Ectodermal cell (in vitro differentiated cells): Measurements from ENCODE around the gene MYLK2.
"Not testable (repeated sequence)": the region's sequence is repeated elsewhere in the genome, so short reads cannot be mapped to it uniquely, and the experiment has no call there.

Experiments used
- H3K27ac ChIP-seq: 2 replicates; pipeline ENCODE4 v1.7.0; 2013; ENCODE audit warnings: mild to moderate bottlenecking, low read depth, low read length; ENCODE audit not compliant: insufficient read depth, poor library complexity, severe bottlenecking
- H3K27me3 ChIP-seq: 2 replicates; pipeline ENCODE4 v1.7.0; 2013; ENCODE audit warnings: mild to moderate bottlenecking, low read length; ENCODE audit not compliant: insufficient read depth, control insufficient read depth, poor library complexity, severe bottlenecking
- H3K36me3 ChIP-seq: one replicate; pipeline ENCODE4 v1.7.0; 2013; ENCODE audit warnings: low read length; ENCODE audit not compliant: control insufficient read depth, insufficient read depth
- H3K4me1 ChIP-seq: one replicate; pipeline ENCODE4 v1.7.0; 2013; ENCODE audit warnings: low read length; ENCODE audit not compliant: control insufficient read depth, insufficient read depth
- H3K4me3 ChIP-seq: 2 replicates; pipeline ENCODE4 v1.7.0; 2013; ENCODE audit warnings: low read depth, low read length, control low read depth; ENCODE audit not compliant: insufficient read depth
- H3K9me3 ChIP-seq: 2 replicates; pipeline ENCODE4 v1.7.0; 2013; ENCODE audit warnings: mild to moderate bottlenecking, low read length, moderate library complexity; ENCODE audit not compliant: control insufficient read depth
- WGBS, 2 experiments: methylation state at CpG; one replicate each; pipeline ENCODE4 v1.1.7; 2013; ENCODE audit warnings: missing lambda C conversion rate in 2 of 2; 5-methylcytosine and 5-hydroxymethylcytosine counted together

Gene MYLK2

GRCh38 chr20:31797364-31797763, 21.8 kb upstream of the MYLK2 start:
- Histone ChIP-seq H3K4me1 (no peaks in the 10 kb centered on the region), H3K4me3 (no peak overlapping the region), H3K27ac (no peak overlapping the region), H3K27me3 (no peaks in the 10 kb centered on the region), H3K36me3 (peaks cover 67% of the 10 kb centered on the region), H3K9me3 (no peaks in the 10 kb centered on the region)
- WGBS, 2 experiments, result 78 to 89% methylated on average over 3 of the region's 3 CpGs

GRCh38 chr20:31801508-31801907, 17.6 kb upstream of the MYLK2 start:
- WGBS, 2 experiments, result 95 to 96% methylated on average over 7 of the region's 7 CpGs
- H3K4me1 ChIP-seq, result no peaks in the 10 kb centered on the region
- peaks cover 54% of the 10 kb centered on the region for H3K36me3 ChIP-seq

GRCh38 chr20:31803552-31804291, 15.4 kb upstream of the MYLK2 start:
- Histone ChIP-seq H3K27ac (no peak overlapping the region), H3K36me3 (peaks cover 39% of the 10 kb centered on the region), H3K4me1 (no peaks in the 10 kb centered on the region), H3K9me3 (no peaks in the 10 kb centered on the region), H3K27me3 (no peaks in the 10 kb centered on the region), H3K4me3 (no peak overlapping the region)
- WGBS, 2 experiments, result 96 to 97% methylated on average over 7 of the region's 7 CpGs

More at GRCh38 chr20:31801508-31801907, 17.6 kb upstream of the MYLK2 start:
- H3K9me3 ChIP-seq, result no peaks in the 10 kb centered on the region
- H3K27me3 ChIP-seq, result no peaks in the 10 kb centered on the region
- H3K4me3 ChIP-seq, result no peak overlapping the region
- no peak overlapping the region for H3K27ac ChIP-seq

- Histone ChIP-seq H3K27me3 (no peaks in the 10 kb centered on the region), H3K9me3 (no peaks in the 10 kb centered on the region), H3K4me3 (no peak overlapping the region), H3K36me3 (peaks cover 15% of the 10 kb centered on the region), H3K27ac (no peak overlapping the region), H3K4me1 (no peaks in the 10 kb centered on the region)
- 94 to 95% methylated on average over 8 of the region's 8 CpGs for WGBS, 2 experiments
Measured at GRCh38 chr20:31806564-31807355, 12.4 kb upstream of the MYLK2 start.

- WGBS, 2 experiments, result 83 to 92% methylated on average over 3 of the region's 3 CpGs
- Histone ChIP-seq H3K9me3 (no peaks in the 10 kb centered on the region), H3K4me3 (no peak overlapping the region), H3K27me3 (no peaks in the 10 kb centered on the region), H3K36me3 (peaks cover 4% of the 10 kb centered on the region), H3K4me1 (no peaks in the 10 kb centered on the region), H3K27ac (peak overlapping the region; percentile 16)
Measured at GRCh38 chr20:31808481-31808880, 10.7 kb upstream of the MYLK2 start.

GRCh38 chr20:31809661-31810060, 9.5 kb upstream of the MYLK2 start:
- Histone ChIP-seq H3K4me1 (no peaks in the 10 kb centered on the region), H3K9me3 (no peaks in the 10 kb centered on the region), H3K27me3 (no peaks in the 10 kb centered on the region), H3K27ac (no peak overlapping the region), H3K36me3 (no peaks in the 10 kb centered on the region), H3K4me3 (no peak overlapping the region)
- WGBS, 2 experiments, result 89 to 94% methylated on average over 3 of the region's 3 CpGs

GRCh38 chr20:31811198-31811597, 8.0 kb upstream of the MYLK2 start:
- Histone ChIP-seq H3K27ac (no peak overlapping the region), H3K4me1 (peaks cover 4% of the 10 kb centered on the region), H3K9me3 (no peaks in the 10 kb centered on the region), H3K4me3 (no peak overlapping the region), H3K36me3 (no peaks in the 10 kb centered on the region), H3K27me3 (no peaks in the 10 kb centered on the region)
- 91 to 94% methylated on average over 4 of the region's 4 CpGs for WGBS, 2 experiments

GRCh38 chr20:31811796-31812728, 7.1 kb upstream of the MYLK2 start:
- H3K9me3 ChIP-seq, result no peaks in the 10 kb centered on the region
- H3K4me3 ChIP-seq, result no peak overlapping the region
- WGBS, 2 experiments, result 94 to 95% methylated on average over 15 of the region's 15 CpGs
- H3K4me1 ChIP-seq, result peaks cover 4% of the 10 kb centered on the region
- H3K27me3 ChIP-seq, result no peaks in the 10 kb centered on the region
- H3K27ac ChIP-seq, result no peak overlapping the region
- no peaks in the 10 kb centered on the region for H3K36me3 ChIP-seq

- H3K9me3 ChIP-seq, result no peaks in the 10 kb centered on the region
- no peaks in the 10 kb centered on the region for H3K27me3 ChIP-seq
- peaks cover 7% of the 10 kb centered on the region for H3K4me1 ChIP-seq
- H3K36me3 ChIP-seq, result no peaks in the 10 kb centered on the region
- no peak overlapping the region for H3K4me3 ChIP-seq
- H3K27ac ChIP-seq, result no peak overlapping the region
Measured at GRCh38 chr20:31813611-31814010, 5.5 kb upstream of the MYLK2 start.

GRCh38 chr20:31814142-31814541, 5.0 kb upstream of the MYLK2 start:
- H3K27me3 ChIP-seq, H3K4me1 ChIP-seq, H3K9me3 ChIP-seq, H3K4me3 ChIP-seq, H3K27ac ChIP-seq, H3K36me3 ChIP-seq: not testable (repeated sequence)
- WGBS, 2 experiments, result 89 to 90% methylated on average over 6 to 7 of the region's 7 CpGs
